Endothelial cell of umbilical vein (primary cell): Measurements from ENCODE around the gene MCCC1.

Source experiments
- EZH2 ChIP-seq: IDR thresholded peaks from 2 replicates; pipeline ENCODE4 v1.6.1; 2012; ENCODE audit warnings: borderline replicate concordance, low read depth, mild to moderate bottlenecking, moderate library complexity, low read length, inconsistent platforms; ENCODE audit not compliant: severe bottlenecking
- FOS ChIP-seq: IDR thresholded peaks from 2 replicates; pipeline ENCODE4 v1.6.1; 2011; ENCODE audit warnings: mild to moderate bottlenecking, low read length, moderate library complexity, borderline replicate concordance; ENCODE audit not compliant: insufficient read depth
- GATA2 ChIP-seq: IDR thresholded peaks from 2 replicates; pipeline ENCODE4 v1.7.0; 2011; ENCODE audit warnings: low read depth, mild to moderate bottlenecking, moderate library complexity, mixed read lengths, low read length; ENCODE audit not compliant: insufficient read length, insufficient read depth
- JUN ChIP-seq: IDR thresholded peaks from 2 replicates; pipeline ENCODE4 v1.6.1; 2011; ENCODE audit warnings: borderline replicate concordance, low read depth; ENCODE audit not compliant: insufficient read length, insufficient read depth
- MYC ChIP-seq: IDR thresholded peaks from one replicate; pipeline ENCODE4 v1.6.1; 2011; ENCODE audit warnings: mild to moderate bottlenecking, low read depth, low read length
- POLR2A ChIP-seq: IDR thresholded peaks from 2 replicates; pipeline ENCODE4 v1.6.1; 2012; ENCODE audit warnings: low read depth, mild to moderate bottlenecking, control low read depth, low read length
- POLR2AphosphoS5 ChIP-seq: IDR thresholded peaks from 2 replicates; pipeline ENCODE4 v1.6.1; 2012; ENCODE audit warnings: low read depth, mild to moderate bottlenecking, control low read depth, low read length, moderate library complexity; ENCODE audit not compliant: insufficient read depth
- TF ChIP-seq, protein P1 (sequence below), 2 donors: IDR thresholded peaks; 1 replicate in 1 of 2; 2 replicates in 1 of 2; pipeline ENCODE4 v1.5.1; 2011; ENCODE audit warnings: low read length in 2 of 2, mild to moderate bottlenecking in 2 of 2, moderate library complexity in 2 of 2, control low read depth in 1 of 2, inconsistent platforms in 1 of 2, low read depth in 1 of 2; ENCODE audit not compliant: insufficient read depth in 1 of 2; ENCODE audit errors: extremely low read depth in 1 of 2
- TF ChIP-seq, protein P2 (sequence below): IDR thresholded peaks from 2 replicates; pipeline ENCODE4 v1.6.1; 2011; ENCODE audit not compliant: insufficient read depth, insufficient read length

DNA sequence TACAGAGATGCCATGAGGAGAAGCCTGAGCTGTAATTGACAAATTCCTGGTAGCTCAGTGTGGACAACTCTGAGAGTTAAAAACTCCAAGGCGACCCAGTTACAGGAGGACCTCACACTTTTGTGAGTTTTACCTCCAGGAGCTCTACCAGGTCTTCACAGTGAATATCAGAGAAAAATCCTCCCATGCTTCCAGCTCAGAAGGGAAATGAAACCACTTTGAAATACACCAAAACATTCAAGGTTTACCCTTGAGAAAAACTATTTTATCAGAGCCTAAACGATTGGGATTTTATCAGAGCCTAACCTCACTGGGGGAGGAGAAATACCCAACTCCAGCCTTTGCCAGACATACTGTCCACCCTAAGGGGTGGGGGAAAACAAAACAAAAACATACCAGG is 52.4 kb downstream of the MCCC1 start:
- TF ChIP-seq, protein P1, sequence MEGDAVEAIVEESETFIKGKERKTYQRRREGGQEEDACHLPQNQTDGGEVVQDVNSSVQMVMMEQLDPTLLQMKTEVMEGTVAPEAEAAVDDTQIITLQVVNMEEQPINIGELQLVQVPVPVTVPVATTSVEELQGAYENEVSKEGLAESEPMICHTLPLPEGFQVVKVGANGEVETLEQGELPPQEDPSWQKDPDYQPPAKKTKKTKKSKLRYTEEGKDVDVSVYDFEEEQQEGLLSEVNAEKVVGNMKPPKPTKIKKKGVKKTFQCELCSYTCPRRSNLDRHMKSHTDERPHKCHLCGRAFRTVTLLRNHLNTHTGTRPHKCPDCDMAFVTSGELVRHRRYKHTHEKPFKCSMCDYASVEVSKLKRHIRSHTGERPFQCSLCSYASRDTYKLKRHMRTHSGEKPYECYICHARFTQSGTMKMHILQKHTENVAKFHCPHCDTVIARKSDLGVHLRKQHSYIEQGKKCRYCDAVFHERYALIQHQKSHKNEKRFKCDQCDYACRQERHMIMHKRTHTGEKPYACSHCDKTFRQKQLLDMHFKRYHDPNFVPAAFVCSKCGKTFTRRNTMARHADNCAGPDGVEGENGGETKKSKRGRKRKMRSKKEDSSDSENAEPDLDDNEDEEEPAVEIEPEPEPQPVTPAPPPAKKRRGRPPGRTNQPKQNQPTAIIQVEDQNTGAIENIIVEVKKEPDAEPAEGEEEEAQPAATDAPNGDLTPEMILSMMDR (IDR thresholded peaks at IDR 0.05; ENCODE audit: extremely low read depth in 1 of 2, insufficient read depth in 1 of 2, low read depth in 1 of 2, low read length in 2 of 2) = no peak
- TF ChIP-seq POLR2A (no peak), MYC (no peak), EZH2 (no peak), GATA2 (no peak), POLR2AphosphoS5 (no peak), JUN (no peak), FOS (no peak)
- TF ChIP-seq, protein P2, sequence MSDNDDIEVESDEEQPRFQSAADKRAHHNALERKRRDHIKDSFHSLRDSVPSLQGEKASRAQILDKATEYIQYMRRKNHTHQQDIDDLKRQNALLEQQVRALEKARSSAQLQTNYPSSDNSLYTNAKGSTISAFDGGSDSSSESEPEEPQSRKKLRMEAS = no peak
